Measurements from ENCODE around the gene REXO1.

The REXO1 gene

GRCh38 chr19:1853295-1854038 lies 5.2 kb upstream of the REXO1 start:
- peak overlapping the region; percentile 59 to 98 (median 77) for H3K9ac ChIP-seq
- H3K36me3 ChIP-seq, result peaks cover 0 to 17% (median 7%) of the 10 kb centered on the region in 11 experiments; a peak in 14 of 22 replicates
- H3K27me3 ChIP-seq, result no peaks in the 10 kb centered on the region
- H3K4me3 ChIP-seq, result peak overlapping the region in 8 of 10 experiments; percentile 21 to 100 (median 52); a peak in 11 of 20 replicates
- peaks cover 9 to 96% (median 55%) of the 10 kb centered on the region in 11 experiments for H4K20me1 ChIP-seq
- no peak for TF ChIP-seq Cebpa-rat (IDR thresholded peaks at IDR 0.05)
- peak overlapping the region in 10 of 11 experiments; percentile 68 to 99 (median 96); a peak in 19 of 22 replicates for H3K27ac ChIP-seq
- peak overlapping the region; percentile 98 to 100 (median 99) for H3K4me2 ChIP-seq
- H3K4me1 ChIP-seq, result peaks cover 69 to 93% (median 88%) of the 10 kb centered on the region in 10 experiments
- H3K9me3 ChIP-seq (replicated peaks in 1 of 11), result no peaks in the 10 kb centered on the region

- H4K20me1 ChIP-seq, result peaks cover 6 to 93% (median 52%) of the 10 kb centered on the region in 11 experiments; a peak in 18 of 22 replicates
- H3K9me3 ChIP-seq (replicated peaks in 1 of 11), result no peaks in the 10 kb centered on the region
- peaks cover 0 to 17% (median 7%) of the 10 kb centered on the region in 11 experiments; a peak in 14 of 22 replicates for H3K36me3 ChIP-seq
- peak overlapping the region; percentile 98 to 100 (median 99) for H3K4me2 ChIP-seq
- H3K4me3 ChIP-seq, result peak overlapping the region; percentile 21 to 64 (median 51); a peak in 18 of 20 replicates
- peak overlapping the region in 10 of 11 experiments; percentile 61 to 99 (median 96); a peak in 20 of 22 replicates for H3K27ac ChIP-seq
- peak overlapping the region; percentile 59 to 98 (median 74) for H3K9ac ChIP-seq
- TF ChIP-seq Cebpa-rat (IDR thresholded peaks at IDR 0.05), result no peak
- H3K27me3 ChIP-seq, result no peaks in the 10 kb centered on the region
- H3K4me1 ChIP-seq, result peaks cover 61 to 85% (median 80%) of the 10 kb centered on the region in 10 experiments
Measured at GRCh38 chr19:1852581-1853128, 4.4 kb upstream of the REXO1 start.

GRCh38 chr19:1851654-1852580 lies 3.6 kb upstream of the REXO1 start:
- TF ChIP-seq Cebpa-rat (IDR thresholded peaks at IDR 0.05), result no peak
- peak overlapping the region in 10 of 11 experiments; percentile 61 to 99 (median 96); a peak in 19 of 22 replicates for H3K27ac ChIP-seq

GRCh38 chr19:1850809-1851653 lies 2.7 kb upstream of the REXO1 start:
- Histone ChIP-seq H3K4me3 (peak overlapping the region in 8 of 10 experiments; percentile 38 to 64 (median 52); a peak in 16 of 20 replicates), H3K27me3 (no peaks in the 10 kb centered on the region), H3K4me1 (peaks cover 68 to 86% (median 83%) of the 10 kb centered on the region in 10 experiments), H3K36me3 (peaks cover 0 to 26% (median 18%) of the 10 kb centered on the region in 11 experiments; a peak in 18 of 22 replicates), H4K20me1 (peaks cover 22 to 94% (median 68%) of the 10 kb centered on the region in 11 experiments; a peak in 21 of 22 replicates), H3K4me2 (peak overlapping the region; percentile 98 to 100 (median 99)), H3K9me3 (replicated peaks in 1 of 11) (no peaks in the 10 kb centered on the region), H3K27ac (peak overlapping the region in 10 of 11 experiments; percentile 61 to 99 (median 90); a peak in 19 of 22 replicates), H3K9ac (peak overlapping the region; percentile 59 to 98 (median 74); a peak in 21 of 22 replicates)
- TF ChIP-seq Cebpa-rat (IDR thresholded peaks at IDR 0.05), result no peak

More at GRCh38 chr19:1851654-1852580, 3.6 kb upstream of the REXO1 start:
- Histone ChIP-seq H3K9me3 (replicated peaks in 1 of 11) (no peaks in the 10 kb centered on the region), H4K20me1 (peaks cover 13 to 93% (median 60%) of the 10 kb centered on the region in 11 experiments; a peak in 21 of 22 replicates), H3K9ac (peak overlapping the region; percentile 59 to 98 (median 74); a peak in 21 of 22 replicates), H3K4me1 (peaks cover 63 to 84% (median 78%) of the 10 kb centered on the region in 10 experiments), H3K27me3 (no peaks in the 10 kb centered on the region), H3K4me3 (peak overlapping the region in 9 of 10 experiments; percentile 28 to 64 (median 51); a peak in 17 of 20 replicates), H3K4me2 (peak overlapping the region; percentile 98 to 100 (median 99)), H3K36me3 (peaks cover 0 to 17% (median 9%) of the 10 kb centered on the region in 11 experiments; a peak in 15 of 22 replicates)

GRCh38 chr19:1849886-1850398 lies 1.7 kb upstream of the REXO1 start:
- TF ChIP-seq Cebpa-rat (IDR thresholded peaks at IDR 0.05), result no peak
- peak overlapping the region in 3 of 11 experiments; percentile 15 to 32 (median 29); a peak in 4 of 22 replicates for H3K4me2 ChIP-seq
- peaks cover 33 to 94% (median 71%) of the 10 kb centered on the region in 11 experiments; a peak in 21 of 22 replicates for H4K20me1 ChIP-seq
- H3K4me3 ChIP-seq, result no peak overlapping the region
- H3K36me3 ChIP-seq, result peaks cover 10 to 37% (median 29%) of the 10 kb centered on the region in 11 experiments; a peak in 20 of 22 replicates
- H3K27ac ChIP-seq, result no peak overlapping the region
- peak overlapping the region in 2 of 11 experiments; percentile 24; a peak in 2 of 22 replicates for H3K9ac ChIP-seq
- H3K27me3 ChIP-seq, result no peaks in the 10 kb centered on the region
- H3K9me3 ChIP-seq (replicated peaks in 1 of 11), result no peaks in the 10 kb centered on the region
- H3K4me1 ChIP-seq, result peaks cover 71 to 86% (median 84%) of the 10 kb centered on the region in 10 experiments

- Histone ChIP-seq H3K27ac (peak overlapping the region in 3 of 11 experiments; percentile 98 to 100 (median 100); a peak in 5 of 22 replicates), H3K4me3 (peak overlapping the region in 9 of 10 experiments; percentile 82 to 100 (median 99); a peak in 12 of 20 replicates), H3K4me1 (peaks cover 71 to 86% (median 84%) of the 10 kb centered on the region in 10 experiments), H3K27me3 (no peaks in the 10 kb centered on the region), H4K20me1 (peaks cover 41 to 94% (median 72%) of the 10 kb centered on the region in 11 experiments; a peak in 21 of 22 replicates), H3K9ac (peak overlapping the region in 4 of 11 experiments; percentile 98 to 100 (median 100); a peak in 4 of 22 replicates), H3K4me2 (peak overlapping the region in 7 of 11 experiments; percentile 2 to 97 (median 5); a peak in 6 of 22 replicates), H3K36me3 (peaks cover 7 to 38% (median 32%) of the 10 kb centered on the region in 11 experiments; a peak in 20 of 22 replicates), H3K9me3 (replicated peaks in 1 of 11) (no peaks in the 10 kb centered on the region)
- TF ChIP-seq Cebpa-rat (IDR thresholded peaks at IDR 0.05), result no peak
Measured at GRCh38 chr19:1849132-1849474, 820 bp upstream of the REXO1 start.
